Mucosa of gallbladder (tissue), 1 donor: ENCODE measurements around the gene TSPAN18. TPM values are rescaled to one million over a fixed set of nuclear protein-coding genes. Genes with fewer than 3 reads are reported as not detected.

Experiments
- DNase-seq: peaks from one replicate; pipeline ENCODE4 v3.0.0-alpha.2; 2020; ENCODE audit warnings: low spot score
- total RNA-seq: library from RNA; stranded (reverse); gene quantifications from one replicate; pipeline ENCODE4 v1.2.1, GENCODE V29; 2021
- donor health status: DM: no; HTN: no; CAD: no.

TSPAN18 gene
- total RNA-seq, 1 donor from 2014 or later = 25.1 TPM

DNA sequence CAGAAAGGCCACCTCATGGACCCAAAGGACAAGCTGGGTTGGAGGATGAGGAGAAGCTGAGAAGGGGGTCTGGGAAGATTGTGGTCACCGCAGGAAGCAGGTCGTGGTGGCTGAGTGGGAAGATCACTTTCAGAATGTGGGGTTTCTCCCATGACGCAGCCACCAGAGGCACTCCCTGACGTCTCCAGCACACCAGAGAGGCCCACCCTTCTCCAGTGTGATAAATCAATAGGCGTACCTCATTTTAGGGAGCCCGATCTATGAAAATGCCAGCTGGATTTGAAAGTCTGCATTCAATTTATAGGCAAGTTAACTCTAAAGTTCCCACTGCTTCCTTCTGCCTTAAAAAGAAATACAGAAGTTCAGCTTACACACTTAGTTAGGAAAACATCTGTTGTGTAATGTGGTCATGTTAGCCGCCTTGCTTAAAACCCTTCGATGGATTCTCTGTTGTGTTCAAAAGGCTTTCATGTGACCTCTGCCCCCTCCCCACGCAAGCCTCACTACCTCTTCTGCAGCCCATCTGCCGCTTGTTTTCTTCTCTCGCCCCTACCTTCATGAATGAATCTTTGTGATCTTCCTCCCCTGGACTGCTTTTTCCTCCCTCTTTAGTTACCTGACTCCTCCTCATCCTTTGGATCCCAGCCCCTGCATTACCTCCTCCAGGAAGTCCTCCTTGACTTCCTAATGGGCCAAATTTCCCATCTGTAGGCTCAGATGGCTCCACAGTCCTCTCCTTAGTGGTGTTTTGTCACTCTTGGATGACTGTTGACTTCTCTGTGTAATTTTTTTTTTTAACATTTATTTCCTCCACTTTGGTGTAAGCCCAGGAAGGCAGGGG, 10.7 kb downstream of the TSPAN18 start:
- no peak for DNase-seq

DNA sequence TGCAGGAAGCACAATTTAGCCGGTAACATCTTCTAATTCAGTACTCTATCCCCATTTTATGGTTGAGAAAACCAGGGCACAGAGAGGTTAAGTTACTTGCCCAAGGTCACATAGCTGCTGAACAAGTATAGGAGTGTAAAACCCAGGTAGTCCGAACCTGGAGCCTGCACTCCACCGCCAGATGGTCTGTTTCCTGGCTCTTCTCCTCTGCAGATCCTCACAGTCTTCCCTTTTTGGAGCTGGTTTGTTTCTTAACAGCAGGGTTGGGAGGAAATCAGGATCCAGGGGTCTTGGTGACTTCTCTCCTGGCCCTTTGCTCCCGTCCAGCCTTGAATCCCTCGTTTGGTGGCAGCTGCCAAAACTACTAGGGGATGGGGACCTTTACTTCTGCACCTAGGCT, 12.0 kb downstream of the TSPAN18 start:
- no peak for DNase-seq

DNA sequence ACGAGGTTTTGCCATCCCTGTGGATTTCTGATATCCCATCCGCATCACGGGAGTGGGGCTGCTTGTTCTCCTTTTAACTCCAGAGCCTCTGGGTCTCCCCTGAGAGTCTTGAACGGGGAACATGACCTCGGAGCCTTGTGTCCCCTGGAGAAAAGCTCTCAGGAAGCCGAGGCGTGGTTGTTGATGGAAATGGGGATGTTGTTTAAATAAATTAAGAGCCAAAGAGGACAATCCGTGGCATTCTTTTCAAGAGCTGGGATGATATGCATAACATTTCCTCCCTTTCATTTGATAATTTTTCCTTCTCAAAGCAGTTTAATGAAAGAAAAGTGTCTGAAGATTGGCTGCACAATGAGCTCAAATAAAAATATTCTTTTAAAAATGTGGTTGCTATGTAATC, 14.2 kb downstream of the TSPAN18 start:
- no peak for DNase-seq

DNA sequence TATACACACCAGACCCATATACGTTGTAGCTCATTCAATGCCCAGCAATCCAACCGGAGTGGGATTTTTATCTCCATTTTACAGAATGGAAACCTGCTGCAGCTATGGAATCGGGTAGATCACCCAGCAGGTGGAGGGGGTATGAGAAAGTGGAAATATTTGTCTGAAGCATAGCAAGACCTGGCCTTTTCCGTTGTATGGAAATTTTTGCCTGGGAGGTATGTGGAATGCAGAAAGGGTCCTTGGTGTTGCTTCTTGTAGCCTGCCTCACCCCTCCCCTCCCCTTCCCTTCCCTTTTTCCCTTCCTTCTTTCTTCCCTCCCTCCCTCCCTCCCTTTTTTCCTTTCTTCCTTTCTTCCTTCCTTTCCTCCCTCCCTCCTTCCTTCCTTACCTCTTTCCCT, 15.2 kb downstream of the TSPAN18 start:
- DNase-seq = no peak

DNA sequence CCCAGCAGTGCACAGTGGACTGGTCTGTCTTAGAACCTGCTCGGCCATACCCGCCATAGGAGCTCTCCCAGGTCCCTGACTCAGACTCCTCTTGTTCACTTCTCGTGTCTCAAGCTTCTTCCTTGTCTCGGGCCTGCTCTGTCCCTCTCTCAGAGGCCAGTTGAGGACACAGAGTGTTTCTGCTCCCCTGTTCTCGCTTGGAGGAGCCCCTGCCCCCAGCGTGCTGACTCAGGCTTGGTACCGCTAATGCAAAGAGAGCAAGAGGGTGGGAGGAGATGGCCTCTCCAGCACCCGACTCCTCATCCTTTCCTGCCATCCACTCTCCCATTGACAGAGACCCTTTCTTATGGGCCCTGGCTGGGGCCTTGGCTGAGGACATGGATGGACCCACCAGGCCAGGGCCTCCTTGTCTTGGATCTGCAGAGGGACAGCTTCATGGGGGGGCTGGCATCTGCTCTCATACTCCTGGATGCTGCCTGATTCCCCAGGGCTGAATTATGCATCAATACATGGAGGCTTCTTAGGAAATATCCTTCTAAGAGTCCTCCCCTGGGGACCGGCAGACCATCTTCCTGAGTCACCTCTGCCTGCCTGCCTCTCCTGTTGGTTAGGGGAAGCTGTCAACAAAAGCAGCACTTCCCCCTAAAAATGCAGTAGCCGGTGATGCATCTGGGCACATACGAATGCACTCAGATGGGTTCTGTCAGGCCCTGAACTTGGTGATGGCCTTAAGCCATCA, 15.9 kb downstream of the TSPAN18 start:
- no peak for DNase-seq

DNA sequence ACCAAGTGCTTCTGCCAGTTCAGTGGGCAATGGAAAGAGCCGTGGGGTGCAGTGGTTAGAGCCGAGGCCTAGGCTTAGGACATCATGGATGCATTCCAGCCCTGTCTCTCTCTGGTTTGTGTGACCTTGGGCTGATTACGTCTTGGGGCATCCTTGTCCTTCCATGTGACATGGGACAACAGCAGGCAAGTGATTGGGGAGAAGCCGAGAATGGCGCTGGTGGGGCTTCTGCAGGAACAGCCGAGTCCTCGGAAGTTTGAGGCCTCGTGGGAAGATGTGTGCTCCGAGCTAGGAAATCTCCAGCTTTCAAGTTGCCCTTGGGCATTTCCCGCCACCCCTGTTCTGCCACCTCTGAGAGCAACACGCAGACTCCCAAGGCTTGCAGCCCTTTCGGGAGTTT, 16.6 kb downstream of the TSPAN18 start:
- no peak for DNase-seq

DNA sequence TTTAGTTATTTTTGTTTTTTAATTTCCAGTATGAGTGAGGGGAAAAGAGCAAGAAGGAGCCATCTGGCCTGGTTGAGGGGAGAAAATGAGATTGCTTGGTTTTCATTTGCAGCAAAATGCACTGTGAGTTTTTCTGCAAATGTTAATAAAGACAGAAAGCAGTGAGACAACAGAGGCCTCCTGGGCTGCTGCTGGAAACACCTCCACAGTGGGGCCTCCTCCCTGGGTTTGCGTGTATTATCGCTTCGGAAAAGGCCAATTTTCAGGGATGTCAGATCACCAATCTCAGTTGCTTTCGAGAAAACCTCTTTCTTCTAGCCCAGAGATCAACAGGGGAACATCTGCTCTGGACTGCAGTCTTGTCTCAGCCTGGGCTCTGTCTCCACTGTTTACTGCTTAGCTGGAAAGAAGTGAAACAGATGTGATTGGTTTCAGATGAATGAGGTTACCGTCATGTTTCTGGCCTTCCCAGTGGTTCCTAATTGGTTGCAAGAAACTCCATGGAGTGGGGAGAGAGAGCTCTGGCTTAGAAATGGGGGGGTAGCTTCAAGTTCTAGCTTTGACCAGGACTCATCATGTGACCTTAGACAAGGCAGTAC, 17.3 kb downstream of the TSPAN18 start:
- peak; percentile 30 for DNase-seq

DNA sequence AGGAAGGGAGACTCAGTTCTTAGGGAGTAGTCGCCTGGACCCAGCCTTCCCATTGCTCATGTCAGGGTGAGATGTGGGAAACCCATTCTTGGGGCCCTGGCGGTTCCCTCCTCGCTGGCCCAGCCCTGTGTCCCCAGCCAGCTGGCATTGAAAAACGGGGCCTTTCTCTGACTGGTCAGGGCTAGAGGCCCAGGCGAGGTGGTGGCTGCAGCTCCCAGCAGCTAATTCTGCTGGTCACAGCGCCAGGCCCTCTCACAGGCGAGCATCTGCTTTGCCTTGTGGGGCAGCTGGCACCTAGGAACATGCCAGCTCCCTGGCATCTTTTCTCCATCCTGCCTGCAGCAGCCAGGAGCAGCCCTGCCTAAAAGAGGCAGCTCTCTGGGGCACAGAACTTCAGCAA, 20.1 kb downstream of the TSPAN18 start:
- DNase-seq = peak; percentile 24

DNA sequence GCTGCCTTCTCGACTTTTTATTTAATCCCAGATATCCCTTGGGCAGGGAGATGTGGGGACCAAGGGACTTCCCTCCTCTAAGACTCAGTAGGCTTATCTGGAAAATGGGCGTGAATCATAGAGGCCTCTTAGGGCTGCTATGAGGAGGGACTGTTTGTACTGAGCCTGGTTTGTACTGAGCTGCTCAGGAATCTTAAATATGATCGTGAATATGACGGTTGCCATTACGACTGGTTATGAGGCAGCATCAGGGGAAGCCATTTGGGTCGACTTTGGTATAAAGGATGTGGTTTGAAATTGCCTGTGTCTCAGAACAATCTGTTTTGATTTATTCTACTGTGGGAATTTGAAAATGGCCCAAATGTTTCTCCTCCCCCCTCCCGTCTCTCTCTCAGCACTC, 20.6 kb downstream of the TSPAN18 start:
- no peak for DNase-seq

DNA sequence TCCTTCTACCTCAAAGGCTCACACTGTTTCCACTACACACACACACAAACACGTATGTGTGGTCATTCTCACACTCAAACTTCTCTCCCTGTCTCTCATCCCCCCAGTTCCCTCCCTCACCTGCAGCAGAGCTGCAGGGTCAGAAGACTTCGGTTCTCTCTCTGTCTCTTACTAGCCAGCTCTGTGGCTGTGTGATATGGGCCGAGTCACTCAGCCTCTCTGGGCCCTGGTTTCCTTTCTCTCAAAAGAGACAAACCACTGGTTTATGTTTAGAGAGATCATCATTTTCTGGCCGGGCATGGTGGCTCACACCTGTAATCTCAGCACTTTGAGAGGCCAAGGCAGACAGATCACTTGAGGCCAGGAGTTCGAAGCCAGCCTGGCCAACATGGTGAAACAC, 21.1 kb downstream of the TSPAN18 start:
- DNase-seq = no peak

DNA sequence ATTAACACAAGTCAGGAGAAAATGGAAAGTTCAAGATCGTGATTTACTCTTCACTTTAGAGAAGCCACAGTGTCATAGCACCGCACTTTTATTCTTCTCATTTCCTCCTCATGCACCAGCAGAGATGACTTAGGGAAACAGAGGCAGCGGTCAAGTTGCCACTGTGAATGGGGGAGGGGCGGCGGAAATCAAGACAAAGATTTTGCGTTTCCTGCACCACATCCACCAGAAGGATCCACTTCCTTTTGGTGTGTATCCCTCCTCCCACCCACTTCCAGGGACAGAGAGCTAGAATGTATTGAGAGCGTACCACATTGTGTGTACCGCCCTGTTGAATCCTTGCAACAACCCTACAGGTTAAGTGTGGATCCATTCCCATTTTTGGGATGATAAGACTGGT, 21.8 kb downstream of the TSPAN18 start:
- DNase-seq = no peak

DNA sequence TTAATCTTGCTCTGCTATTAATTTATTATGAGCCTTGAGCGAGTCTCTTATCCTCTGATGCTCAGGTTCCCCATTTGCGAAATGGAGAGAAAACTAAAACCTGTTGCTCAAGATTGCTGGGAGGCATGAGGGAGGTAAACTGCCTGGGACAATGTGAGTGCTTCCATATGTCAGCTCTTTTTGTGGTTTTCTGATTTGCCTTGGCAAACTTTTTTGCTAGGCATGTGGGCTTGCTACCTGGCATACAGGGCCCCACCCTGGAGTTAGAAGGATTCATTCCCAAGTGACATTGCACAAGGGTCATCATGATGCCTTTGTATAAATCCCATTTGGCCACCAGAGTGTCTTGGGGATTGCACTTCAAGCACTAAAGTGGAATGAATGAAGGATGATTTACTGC, 22.4 kb downstream of the TSPAN18 start:
- no peak for DNase-seq

DNA sequence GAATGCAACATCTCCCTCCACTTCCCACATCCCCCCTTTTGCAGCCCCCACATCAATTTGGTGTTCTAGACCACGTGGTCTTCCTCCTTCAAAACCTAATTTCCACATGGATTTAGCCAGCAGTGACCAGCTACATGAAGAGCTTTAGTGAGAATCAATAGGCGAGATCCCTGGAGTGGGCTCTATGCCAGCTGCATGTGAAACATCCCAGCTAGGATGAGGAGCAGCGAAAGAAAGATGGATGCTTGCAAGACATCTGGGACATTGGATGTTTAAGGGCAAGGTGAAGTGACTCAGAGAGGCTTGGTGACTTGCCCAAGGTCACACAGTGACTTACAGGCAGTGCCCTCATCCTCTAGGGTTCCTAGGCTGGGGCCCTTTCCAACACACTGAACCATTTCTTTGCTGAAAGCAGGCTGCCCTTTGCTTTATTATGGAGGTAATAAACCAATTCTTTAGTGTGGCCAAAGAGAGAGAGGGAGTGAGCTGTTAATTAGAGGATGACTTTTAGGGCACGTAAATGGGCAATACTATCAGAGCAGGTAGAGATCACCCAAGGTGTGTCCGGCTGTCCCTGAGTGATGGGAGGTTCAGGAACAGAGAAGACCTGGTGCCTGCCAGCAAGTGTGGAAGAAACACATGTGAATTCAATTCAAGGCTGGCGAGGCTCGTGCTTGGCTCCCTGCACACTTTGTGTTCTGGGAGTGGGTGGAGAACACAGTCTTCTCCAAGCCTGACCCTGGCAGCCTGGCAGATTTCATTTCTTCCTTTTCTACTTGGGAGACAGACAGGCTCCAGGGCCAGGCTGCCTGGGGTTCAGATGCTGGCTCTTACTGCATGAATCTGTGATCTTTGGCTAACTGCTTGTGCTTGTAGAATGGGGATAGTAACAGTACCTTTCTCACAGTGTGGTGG, 24.0 kb downstream of the TSPAN18 start:
- no peak for DNase-seq

DNA sequence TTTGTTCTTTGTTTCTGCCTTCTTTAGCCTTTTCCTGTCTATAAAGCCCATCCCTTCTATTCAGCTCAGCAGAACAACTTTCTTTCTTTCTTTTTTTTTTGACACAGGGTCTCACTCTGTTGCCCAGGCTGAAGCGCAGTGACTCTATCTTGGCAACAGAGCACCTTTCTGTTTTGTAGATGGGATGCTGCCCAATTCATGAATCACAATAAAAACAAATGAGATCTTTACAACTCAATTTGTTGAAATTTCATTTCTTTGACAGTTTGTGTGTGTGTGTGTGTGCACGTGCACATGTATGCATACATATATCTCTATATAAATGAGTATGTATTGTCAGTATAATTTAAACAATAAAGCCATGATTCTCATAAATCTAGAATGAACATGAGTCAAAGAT, 25.5 kb downstream of the TSPAN18 start:
- no peak for DNase-seq

DNA sequence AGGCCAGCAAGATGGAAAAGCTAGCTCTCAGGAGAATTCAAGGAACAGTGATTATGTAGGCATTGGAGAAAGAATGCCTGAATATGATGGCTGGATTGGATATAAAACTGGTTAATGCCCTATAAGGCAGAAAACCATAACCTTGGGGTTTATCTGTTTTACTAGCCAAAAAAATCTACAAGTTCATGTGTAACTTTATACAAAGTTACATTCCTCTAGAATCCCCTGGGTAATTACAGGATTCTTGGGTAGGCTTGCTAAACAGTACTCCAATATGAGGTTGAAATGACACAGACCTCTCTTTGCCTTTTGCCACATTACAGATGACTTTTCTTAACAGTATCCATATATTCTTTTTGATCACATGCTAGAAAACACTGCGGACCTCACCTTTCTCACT, 26.0 kb downstream of the TSPAN18 start:
- no peak for DNase-seq

DNA sequence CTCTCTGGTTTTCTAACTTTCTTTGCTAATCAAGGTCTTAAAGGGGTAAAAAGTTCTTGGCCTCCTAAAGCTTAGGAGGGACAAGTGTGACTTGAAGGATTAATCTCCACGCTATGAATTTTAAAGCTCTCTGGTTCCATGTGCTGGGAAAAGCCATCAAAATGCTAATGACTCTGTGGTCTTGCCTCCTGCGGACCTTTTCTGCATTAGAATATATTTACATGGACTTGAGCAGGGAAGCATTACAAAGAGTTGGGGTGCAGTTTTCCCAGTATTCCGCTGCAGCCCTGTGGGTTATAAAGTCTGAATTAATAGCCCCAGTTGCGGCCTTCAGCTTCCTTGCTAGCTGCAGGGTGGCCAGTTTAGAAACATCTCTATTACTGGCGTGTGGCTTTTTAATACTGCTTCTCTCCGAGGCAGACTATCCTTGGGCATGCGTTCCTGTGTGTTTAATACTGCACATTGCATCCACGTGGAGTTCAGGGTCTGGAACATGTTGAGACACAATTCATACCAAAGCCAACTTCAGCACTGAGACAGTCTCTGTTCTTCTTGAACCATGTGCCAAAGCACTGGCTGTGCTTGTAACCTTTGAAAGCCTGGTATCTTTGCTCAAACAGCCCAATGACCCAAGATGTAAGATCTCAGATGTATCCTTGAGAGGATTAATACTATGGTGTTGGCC, 27.3 kb downstream of the TSPAN18 start:
- peak; percentile 25 for DNase-seq

DNA sequence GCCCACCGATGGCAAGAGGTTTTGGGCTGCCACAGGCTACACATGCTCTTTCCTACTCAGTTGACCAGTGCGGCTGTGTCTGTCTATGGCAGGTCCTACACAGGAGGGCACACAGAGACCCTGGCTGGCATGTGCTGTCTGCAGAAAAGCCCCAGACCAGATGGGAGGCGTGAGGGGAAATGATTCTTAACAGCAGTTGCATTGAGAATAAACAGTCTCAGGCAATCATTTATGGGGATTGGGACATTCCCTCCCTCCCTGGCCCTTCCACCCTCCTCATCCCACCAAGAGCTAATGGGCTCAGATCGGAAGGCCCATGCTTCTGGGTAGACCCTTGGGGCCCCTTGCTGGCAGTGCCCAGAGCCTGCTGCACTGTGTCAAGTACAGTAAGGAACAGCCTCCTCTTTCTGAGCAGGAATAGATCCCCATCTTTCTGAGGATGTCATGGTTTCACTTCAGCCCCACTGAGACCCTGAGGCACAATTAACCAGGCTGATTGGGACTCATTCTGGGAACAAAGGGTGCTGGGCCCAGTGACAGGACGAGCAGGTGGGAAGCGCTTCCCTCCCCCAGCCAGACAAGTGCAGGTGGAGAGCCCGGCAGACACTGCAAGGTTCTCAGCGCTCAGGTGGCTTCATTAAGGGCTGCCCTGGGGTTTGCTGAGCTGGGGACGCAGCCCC, 28.3 kb downstream of the TSPAN18 start:
- DNase-seq = no peak

DNA sequence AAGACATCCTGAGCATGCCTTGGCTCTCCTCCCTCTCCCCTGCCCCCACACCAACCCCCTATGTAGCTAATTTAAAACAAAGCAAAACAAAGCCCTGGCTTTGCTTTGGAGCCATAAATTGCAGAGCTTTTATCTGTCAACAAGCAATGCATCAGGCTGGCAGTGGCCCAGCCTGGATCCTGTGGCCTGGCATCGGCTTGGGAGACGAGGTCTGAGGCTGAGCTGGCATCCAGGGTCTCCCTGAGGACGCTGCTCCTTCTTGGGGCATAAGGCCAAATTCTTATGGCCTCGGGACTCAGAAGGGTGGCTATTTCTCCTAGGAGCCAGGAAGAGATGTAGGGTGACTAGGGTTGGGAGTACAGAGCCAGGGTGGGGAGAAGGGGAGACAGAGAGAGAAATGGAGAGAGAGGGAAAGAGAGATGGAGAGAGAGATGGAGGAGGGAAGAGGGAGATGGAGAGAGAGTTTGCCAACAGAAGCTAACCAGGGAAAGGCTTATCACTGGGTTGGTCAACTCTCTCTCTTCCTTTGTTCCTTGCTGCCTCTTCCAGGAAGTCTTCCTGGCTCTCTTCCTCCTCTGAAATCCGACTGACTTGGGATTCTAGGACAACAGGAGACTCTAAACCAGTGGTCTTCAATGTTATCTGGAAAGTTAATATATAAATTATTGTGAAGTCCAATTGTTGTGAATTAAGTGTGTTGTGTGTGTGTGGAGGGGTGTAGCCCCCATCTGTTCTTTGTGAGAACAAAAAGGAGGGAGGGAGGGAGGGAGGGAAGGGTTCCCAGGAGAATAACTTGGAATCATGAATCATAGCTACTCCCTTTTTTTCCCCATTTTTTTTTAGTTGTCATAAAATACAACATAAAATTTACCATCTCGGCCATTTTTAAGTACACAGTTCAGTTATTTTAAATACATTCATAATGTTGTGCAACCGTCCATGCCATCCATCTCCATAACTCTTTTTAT, 29.1 kb downstream of the TSPAN18 start:
- no peak for DNase-seq

DNA sequence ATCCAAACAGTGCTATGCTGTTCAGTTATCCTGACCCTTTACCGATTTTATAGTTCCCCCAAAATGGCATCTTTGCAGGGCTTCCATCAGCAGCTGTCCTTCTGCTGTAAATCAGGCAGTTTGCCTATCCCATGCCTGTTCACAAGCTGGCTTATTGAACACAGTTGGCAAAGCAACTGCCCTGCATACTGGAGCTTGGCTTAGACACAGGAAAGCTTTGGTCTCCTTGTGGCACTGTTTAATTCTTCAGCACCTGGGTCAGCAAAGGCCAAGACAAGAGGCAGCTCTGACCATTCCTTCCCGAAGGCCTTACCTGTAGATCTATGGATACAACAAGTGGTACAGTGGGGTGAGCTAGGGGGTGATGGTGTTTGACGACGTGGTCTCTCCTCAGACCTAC, 32.2 kb downstream of the TSPAN18 start:
- no peak for DNase-seq
